GM21447 (cell line): ENCODE data around the gene EPB41.
"Not testable (repeated sequence)": the region's sequence is repeated elsewhere in the genome, so short reads cannot be mapped to it uniquely, and the experiment has no call there.

Source experiments
- ATAC-seq: cut with Tn5 transposase; IDR thresholded peaks from one replicate; pipeline ENCODE4 v1.9.1; 2021; ENCODE audit not compliant: unreplicated experiment

Gene EPB41

GRCh38 chr1:29094954-29095353, 180.6 kb downstream of the EPB41 start:
- ATAC-seq = no peak

- no peak for ATAC-seq
Measured at GRCh38 chr1:29096231-29096886, 182.0 kb downstream of the EPB41 start.

DNA sequence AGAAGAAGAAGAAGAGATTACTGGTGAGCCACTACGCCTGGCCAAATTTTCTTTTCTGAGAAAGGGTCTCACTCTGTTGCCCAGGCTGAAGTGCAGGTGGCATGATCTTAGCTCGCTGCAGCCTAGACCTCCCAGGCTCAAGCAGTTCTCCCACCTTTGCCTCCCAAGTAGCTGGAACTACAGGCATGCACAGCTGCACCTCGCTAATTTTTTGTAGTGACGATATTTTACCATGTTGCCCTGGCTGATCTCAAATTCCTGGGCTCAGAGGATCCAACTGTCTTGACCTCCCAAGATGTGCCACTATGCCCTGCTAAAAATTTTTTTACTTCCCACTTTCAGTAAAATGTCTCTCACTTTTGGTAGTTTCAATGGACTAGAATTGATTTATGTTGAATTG, 184.9 kb downstream of the EPB41 start:
- ATAC-seq = no peak

- ATAC-seq = no peak
Measured at GRCh38 chr1:29100487-29100886, 186.1 kb downstream of the EPB41 start.

GRCh38 chr1:29105822-29106221, 191.5 kb downstream of the EPB41 start:
- no peak for ATAC-seq

DNA sequence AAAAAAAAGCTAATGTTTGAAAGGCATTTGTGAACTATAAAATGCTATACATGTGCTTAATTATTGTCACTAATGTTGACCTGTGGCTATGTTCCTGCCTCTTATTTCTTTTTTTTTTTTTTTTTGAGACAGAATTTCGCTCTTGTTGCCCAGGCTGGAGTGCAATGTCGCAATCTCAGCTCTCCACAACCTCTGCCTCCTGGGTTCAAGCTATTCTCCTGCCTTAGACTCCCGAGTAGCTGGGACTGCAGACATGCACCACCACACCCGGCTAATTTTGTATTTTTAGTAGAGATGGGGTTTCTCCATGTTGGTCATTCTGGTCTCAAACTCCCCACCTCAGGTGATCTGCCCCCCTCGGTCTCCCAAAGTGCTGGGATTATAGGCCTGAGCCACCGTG, 193.7 kb downstream of the EPB41 start:
- ATAC-seq = not testable (repeated sequence)

DNA sequence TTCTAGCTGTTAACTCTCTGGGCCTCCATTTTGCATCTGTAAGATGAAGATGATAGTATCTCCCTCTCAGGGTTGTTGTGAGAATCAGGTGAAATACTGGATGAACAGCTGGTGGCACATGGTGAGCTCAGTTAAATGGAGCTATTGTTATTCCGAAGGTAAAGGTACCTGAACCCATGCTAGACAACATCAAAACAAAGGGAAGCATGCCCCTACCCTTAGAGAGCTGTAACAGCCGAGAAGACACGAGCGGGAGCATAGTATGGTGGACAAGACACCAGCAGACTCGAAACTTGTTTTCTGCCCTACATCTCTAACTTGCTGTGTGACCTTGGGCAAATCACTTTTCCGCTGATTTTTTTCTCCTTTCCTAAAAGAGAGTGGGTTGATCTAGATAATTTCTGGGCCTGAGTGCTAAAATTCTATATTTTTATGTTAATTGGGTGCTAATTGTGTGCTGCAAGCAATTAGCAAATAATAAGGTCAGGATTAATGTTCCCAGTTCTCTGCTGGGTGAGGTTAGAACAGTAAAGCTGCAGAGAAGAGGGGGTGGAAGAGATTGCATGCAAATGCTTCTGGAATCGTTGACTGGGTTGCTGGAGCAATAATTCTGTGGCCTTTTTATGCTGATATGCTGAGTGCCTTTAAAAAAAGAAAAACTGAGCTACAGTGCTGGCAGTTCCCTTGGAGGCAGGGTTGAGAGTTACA, 198.5 kb downstream of the EPB41 start:
- no peak for ATAC-seq

DNA sequence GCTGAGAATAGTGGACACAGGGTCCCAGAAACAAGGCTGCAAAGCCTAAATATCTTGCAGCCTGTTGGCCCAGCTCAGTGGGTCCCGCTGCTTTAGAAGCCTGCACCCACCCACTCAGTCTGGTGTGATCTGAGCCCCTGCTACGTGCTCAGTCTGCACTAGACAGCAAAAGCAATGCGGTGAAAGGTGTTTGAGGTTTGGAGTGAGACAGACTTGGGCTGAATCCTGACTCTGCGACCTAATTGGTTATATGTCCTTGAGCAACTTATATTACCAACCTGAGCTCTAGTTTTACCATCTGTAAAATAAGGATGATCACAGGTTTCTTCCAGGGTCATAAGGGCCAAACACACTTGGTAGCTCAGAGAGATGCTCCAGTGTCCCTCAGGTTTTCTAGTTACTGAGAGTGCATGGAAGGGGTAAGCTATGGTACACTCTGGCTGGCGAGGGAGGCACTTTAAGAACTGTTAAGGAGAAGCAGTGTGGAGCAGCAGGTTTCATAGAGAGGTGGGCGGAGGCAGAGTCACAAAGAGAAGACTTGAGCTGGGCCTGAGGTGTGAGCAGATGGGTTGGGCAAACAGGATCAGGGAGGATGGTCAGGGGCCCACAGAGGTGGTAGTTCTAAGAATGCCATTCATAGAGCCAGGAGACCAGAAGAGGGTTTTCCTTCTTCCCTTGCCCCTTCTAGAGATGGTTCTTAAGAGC, 199.2 kb downstream of the EPB41 start:
- no peak for ATAC-seq

DNA sequence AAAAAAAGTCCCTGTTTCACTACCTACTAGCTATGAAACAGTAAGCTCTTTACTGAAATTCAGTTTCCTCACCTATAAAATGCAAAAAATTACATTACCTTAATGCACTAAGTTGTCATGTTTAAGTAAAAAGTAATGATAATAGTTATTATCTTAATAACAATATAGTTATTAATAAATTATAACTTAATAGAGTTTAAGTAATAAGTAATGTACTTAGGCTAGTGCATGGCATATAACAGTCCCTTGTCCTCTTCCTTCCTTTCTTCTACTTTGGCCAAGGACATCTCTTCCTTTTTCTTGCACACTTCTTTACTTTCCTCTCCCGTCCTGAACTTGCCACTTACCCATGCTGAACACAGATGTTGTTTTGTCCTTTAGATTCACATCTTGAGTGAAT, 200.3 kb downstream of the EPB41 start:
- ATAC-seq = no peak

- ATAC-seq = no peak
Measured at GRCh38 chr1:29117381-29117780, 203.0 kb downstream of the EPB41 start.

- no peak for ATAC-seq
Measured at GRCh38 chr1:29119121-29119929, 205.0 kb downstream of the EPB41 start.

DNA sequence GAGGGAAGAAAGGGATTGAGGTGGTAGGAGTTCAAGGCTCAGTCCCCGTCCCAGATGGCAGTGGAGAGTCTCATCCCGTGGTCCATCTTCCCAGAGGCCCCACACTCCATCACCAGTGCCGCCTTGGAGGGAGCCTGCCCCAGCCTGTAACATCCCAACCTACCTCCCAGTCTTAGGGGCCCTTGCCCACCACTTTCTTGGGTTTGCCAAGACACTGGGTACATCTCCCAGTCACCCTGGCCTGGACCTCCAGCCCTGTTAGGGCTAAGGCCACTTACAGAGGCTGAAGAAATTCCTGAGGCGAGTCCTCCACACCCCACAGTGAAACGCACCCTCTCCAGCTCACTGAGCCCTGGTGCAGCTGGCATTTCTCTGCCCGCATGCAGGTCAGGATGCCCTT, 206.0 kb downstream of the EPB41 start:
- no peak for ATAC-seq

DNA sequence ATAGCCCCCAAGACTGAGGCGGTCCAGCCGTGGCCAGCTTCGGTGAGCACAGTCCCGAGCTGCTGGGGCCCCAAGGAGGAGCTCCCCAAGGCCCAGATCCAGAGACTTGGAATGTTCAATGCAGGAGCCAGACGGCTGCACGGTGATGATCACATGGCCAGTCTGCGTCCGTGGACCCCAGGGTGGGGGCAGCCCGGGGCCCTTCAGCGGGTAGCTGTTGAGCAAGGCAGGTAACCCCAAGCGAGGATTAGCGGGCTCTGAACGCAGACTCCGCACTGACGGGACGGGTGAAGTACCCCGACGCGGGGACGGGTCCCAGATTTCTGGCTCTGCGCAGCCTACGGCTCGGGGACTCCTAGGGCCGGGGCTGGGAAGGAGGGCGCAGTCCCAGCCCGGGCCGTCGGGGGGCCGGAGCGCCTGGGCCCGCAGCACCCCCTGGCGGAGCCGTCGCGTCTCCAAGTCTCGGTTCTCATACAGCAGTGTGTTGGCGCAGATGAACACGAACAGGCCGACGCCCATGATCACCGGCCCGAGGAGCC, 206.6 kb downstream of the EPB41 start:
- no peak for ATAC-seq

- no peak for ATAC-seq
Measured at GRCh38 chr1:29121516-29121935, 207.2 kb downstream of the EPB41 start.

GRCh38 chr1:29121936-29122681, 207.7 kb downstream of the EPB41 start:
- ATAC-seq = no peak

GRCh38 chr1:29122682-29123052, 208.3 kb downstream of the EPB41 start:
- ATAC-seq = no peak

GRCh38 chr1:29123053-29123886, 208.9 kb downstream of the EPB41 start:
- no peak for ATAC-seq

GRCh38 chr1:29123887-29124365, 209.6 kb downstream of the EPB41 start, which contains the start of gene TMEM200B:
TSS of gene TMEM200B (minus strand) at chr1:29123903. CDS start at chr1:29121828, 2,075 bp downstream.
- no peak for ATAC-seq
